GM12878 (cell line): ENCODE measurements around the gene PPP1R1A. TPM values are rescaled to one million over a fixed set of nuclear protein-coding genes. Genes with fewer than 3 reads are reported as not detected.

ENCODE experiments used
- ATF3 ChIP-seq: IDR thresholded peaks from 2 replicates; pipeline ENCODE4 v1.6.1; 2011; ENCODE audit warnings: low read depth, mild to moderate bottlenecking, low read length, moderate library complexity, borderline replicate concordance; ENCODE audit errors: extremely low read depth
- BRCA1 ChIP-seq: IDR thresholded peaks from 2 replicates; pipeline ENCODE4 v1.6.1; 2011; ENCODE audit warnings: low read depth, low read length, improper control_type of control experiment
- CBX3 ChIP-seq: fragments of 200-600 bp; sonication (generic); IDR thresholded peaks from 2 replicates; pipeline ENCODE4 v1.6.1; 2016; ENCODE audit warnings: low read depth, borderline replicate concordance
- E2F8 ChIP-seq: fragments of 450-650 bp; IDR thresholded peaks from 2 replicates; pipeline ENCODE4 v1.6.1; 2018; ENCODE audit warnings: mild to moderate bottlenecking, low read depth, moderate library complexity; ENCODE audit not compliant: partially characterized antibody
- EGR1 ChIP-seq, 2 experiments: IDR thresholded peaks; 1 replicate in 1 of 2; 2 replicates in 1 of 2; pipeline ENCODE4 v1.6.1; 2011 to 2012; ENCODE audit warnings: low read depth in 2 of 2, low read length in 2 of 2, borderline replicate concordance in 1 of 2, mild to moderate bottlenecking in 1 of 2, moderate library complexity in 1 of 2
- MTA3 ChIP-seq: IDR thresholded peaks from 2 replicates; pipeline ENCODE4 v1.6.1; 2012; ENCODE audit warnings: low read length, inconsistent platforms, borderline replicate concordance
- NR2C1 ChIP-seq: fragments of 450-650 bp; IDR thresholded peaks from 2 replicates; pipeline ENCODE4 v1.6.1; 2017; ENCODE audit warnings: antibody characterized with exemption, mild to moderate bottlenecking, moderate library complexity
- NR2F1 ChIP-seq: fragments of 450-650 bp; conservative IDR thresholded peaks from 2 replicates; pipeline ENCODE4 v1.6.1; 2017; ENCODE audit warnings: mild to moderate bottlenecking
- PRDM15 ChIP-seq: fragments of 450-650 bp; formaldehyde crosslinking; IDR thresholded peaks from 2 replicates; pipeline ENCODE4 v1.4.0; 2020; ENCODE audit warnings: mild to moderate bottlenecking, moderate library complexity
- RAD51 ChIP-seq: fragments of 450-650 bp; IDR thresholded peaks from 2 replicates; pipeline ENCODE4 v1.6.1; 2016; ENCODE audit warnings: moderate library complexity, mild to moderate bottlenecking, inconsistent platforms
- polyA plus RNA-seq, 11 experiments: library from polyadenylated mRNA; depleted of rRNA in 4 of 11; unstranded in 6 of 11; stranded (reverse) in 5 of 11; fragments of >200 nt; fragmentation: Nextera tagmentation in 4 of 11; fragmentation: Illumina TruSeq in 1 of 11; extraction: Ambion mirVana in 4 of 11; extraction: Trizol in 1 of 11; gene quantifications; 1 replicate in 1 of 11; 2 replicates in 10 of 11; pipeline versions ENCODE4 v1.2.1 to v1.2.3, GENCODE V29; 2011 to 2016; ENCODE audit warnings: inconsistent platforms in 2 of 11, missing spikeins in 2 of 11, low read depth in 1 of 11
- total RNA-seq, 4 experiments: library from RNA; depleted of rRNA in 3 of 4; stranded (reverse); fragments of >200 nt in 3 of 4; fragmentation: Illumina TruSeq in 1 of 4; extraction: Trizol in 1 of 4; gene quantifications; 2 replicates each; pipeline versions ENCODE4 v1.2.1 to v1.2.3, GENCODE V29; 2013 to 2021

Gene PPP1R1A
- total and polyA plus RNA-seq, 10 of the 15 experiments (the other 5 are each of a cell fraction or from before 2014, with no cell fraction given) = 0.03 to 0.08 (median 0.07) TPM; not detected in 7

- TF ChIP-seq E2F8 = no peak
- TF ChIP-seq CBX3 = no peak
- no peak for TF ChIP-seq PRDM15 (CRISPR knock-in tag)
- no peak for TF ChIP-seq NR2F1
- no peak for TF ChIP-seq BRCA1
- no peak for TF ChIP-seq NR2C1
- TF ChIP-seq EGR1 (IDR thresholded peaks at IDR 0.05; ENCODE audit: borderline replicate concordance in 1 of 2, low read depth in 2 of 2, low read length in 2 of 2) = no peak
- no peak for TF ChIP-seq RAD51
- no peak for TF ChIP-seq ATF3
- no peak for TF ChIP-seq MTA3
These were observed 41.5 kb upstream of the PPP1R1A start (continued) for GRCh38 chr12:54629925-54630324.
